Common myeloid progenitor, CD34-positive (primary cell): ENCODE data around the gene GGT6.
A peak's percentile ranks its signal among the peaks of the same experiment; 100 is the strongest.

Source experiments
- CTCF ChIA-PET: fragments of 350-600 bp; sonication (Branson Sonifier 250); formaldehyde crosslinking; loops from one replicate; lab custom pipeline; 2021; ENCODE audit warnings: antibody characterized with exemption; lab: Charles Lee
- POLR2A ChIA-PET: fragments of 350-600 bp; sonication (Branson Sonifier 250); formaldehyde crosslinking; loops from one replicate; lab custom pipeline; 2021; ENCODE audit warnings: antibody characterized with exemption; lab: Charles Lee
- DNase-seq, 3 donors: peaks; one replicate each; pipeline versions ENCODE4 v3.0.0 to v3.0.0-alpha.2; 2013
- H3K27ac ChIP-seq, 2 experiments: 1 replicate in 1 of 2; 2 replicates in 1 of 2; pipeline ENCODE4 v1.7.0; 2013; ENCODE audit warnings: inconsistent platforms in 2 of 2, low read length in 2 of 2, mild to moderate bottlenecking in 2 of 2, low read depth in 1 of 2, moderate library complexity in 1 of 2; ENCODE audit not compliant: severe bottlenecking in 2 of 2, insufficient read depth in 1 of 2, poor library complexity in 1 of 2
- H3K27me3 ChIP-seq, 5 experiments: replicated peaks in 2 of 5; 1 replicate in 3 of 5; 2 replicates in 2 of 5; pipeline versions ENCODE4 v1.6.1 to v1.7.0; 2013; ENCODE audit warnings: low read length in 4 of 5, mild to moderate bottlenecking in 2 of 5, moderate library complexity in 2 of 5, inconsistent platforms in 1 of 5; ENCODE audit not compliant: insufficient read depth in 5 of 5, control insufficient read depth in 4 of 5
- H3K36me3 ChIP-seq, 4 experiments: 1 replicate in 2 of 4; 2 replicates in 2 of 4; pipeline versions ENCODE4 v1.6.1 to v1.7.0; 2013; ENCODE audit warnings: low read length in 3 of 4, control low read depth in 1 of 4, mild to moderate bottlenecking in 1 of 4; ENCODE audit not compliant: control insufficient read depth in 4 of 4, insufficient read depth in 4 of 4
- H3K4me1 ChIP-seq, 4 experiments: 1 replicate in 3 of 4; 2 replicates in 1 of 4; pipeline versions ENCODE4 v1.6.1 to v1.7.1; 2013; ENCODE audit warnings: low read length in 3 of 4, mild to moderate bottlenecking in 3 of 4, control low read depth in 1 of 4, inconsistent platforms in 1 of 4, moderate library complexity in 1 of 4; ENCODE audit not compliant: control insufficient read depth in 4 of 4, insufficient read depth in 4 of 4; ENCODE audit errors: control extremely low read depth in 1 of 4
- H3K4me3 ChIP-seq, 7 experiments: 1 replicate in 4 of 7; 2 replicates in 3 of 7; pipeline versions ENCODE4 v1.5.1 to v1.7.0; 2013; ENCODE audit warnings: mild to moderate bottlenecking in 7 of 7, low read length in 6 of 7, moderate library complexity in 6 of 7, inconsistent platforms in 2 of 7, low read depth in 2 of 7, control low read depth in 1 of 7; ENCODE audit not compliant: insufficient read depth in 4 of 7, control insufficient read depth in 1 of 7; ENCODE audit errors: extremely low read depth in 1 of 7
- H3K9me3 ChIP-seq, 5 experiments: 1 replicate in 4 of 5; 2 replicates in 1 of 5; pipeline versions ENCODE4 v1.6.1 to v1.7.1; 2013; ENCODE audit warnings: low read length in 4 of 5, mild to moderate bottlenecking in 2 of 5, inconsistent platforms in 1 of 5, low read depth in 1 of 5, moderate library complexity in 1 of 5; ENCODE audit not compliant: control insufficient read depth in 4 of 5, insufficient read depth in 2 of 5; ENCODE audit errors: control extremely low read depth in 1 of 5
- WGBS: methylation state at CpG from one replicate; pipeline ENCODE4 v1.1.5; 2013; ENCODE audit not compliant: insufficient coverage; 5-methylcytosine and 5-hydroxymethylcytosine counted together

Gene GGT6

GRCh38 chr17:4537451-4538235 is 22.7 kb downstream of the GGT6 start:
- Histone ChIP-seq H3K27me3 (no peaks in the 10 kb centered on the region), H3K9me3 (no peaks in the 10 kb centered on the region), H3K4me1 (peaks cover 0 to 68% (median 32%) of the 10 kb centered on the region in 4 experiments), H3K4me3 (no peak overlapping the region), H3K27ac (no peak overlapping the region), H3K36me3 (peaks cover 11 to 90% (median 46%) of the 10 kb centered on the region in 4 experiments)
- no peak for DNase-seq
- WGBS, result 80% methylated on average over 16 of the region's 19 CpGs
- ChIA-PET CTCF (interaction anchor here (0.6 to 3.5 kb wide), 15 partner anchors 8 to 322 kb away, joined by 3 to 18 read pairs (median 3); partner anchors contain the start of gene SPNS3), POLR2A (interaction anchor here (1.1 kb wide), 1 partner anchor 37 kb away, joined by 4 read pairs; no protein-coding TSS in a partner anchor)

GRCh38 chr17:4536742-4537411 is 23.5 kb downstream of the GGT6 start:
- H3K4me1 ChIP-seq, result peaks cover 0 to 75% (median 34%) of the 10 kb centered on the region in 4 experiments
- no peaks in the 10 kb centered on the region for H3K27me3 ChIP-seq
- ChIA-PET CTCF (interaction anchor here (0.8 to 3.5 kb wide), 9 partner anchors 7 to 116 kb away, joined by 3 to 18 read pairs (median 6); no protein-coding TSS in a partner anchor), POLR2A (interaction anchor here (0.6 kb wide), 1 partner anchor 37 kb away, joined by 3 read pairs; no protein-coding TSS in a partner anchor)
- DNase-seq, result no peak
- H3K36me3 ChIP-seq, result peaks cover 11 to 90% (median 44%) of the 10 kb centered on the region in 4 experiments
- no peak overlapping the region for H3K27ac ChIP-seq
- 76% methylated on average over 4 of the region's 18 CpGs for WGBS
- no peaks in the 10 kb centered on the region for H3K9me3 ChIP-seq
- no peak overlapping the region for H3K4me3 ChIP-seq

- WGBS, result 70% methylated on average over 14 of the region's 19 CpGs
- POLR2A ChIA-PET, result interaction anchor here (0.5 to 0.6 kb wide), 2 partner anchors 36 to 511 kb away, joined by 3 read pairs; no protein-coding TSS in a partner anchor
- CTCF ChIA-PET, result interaction anchor here (0.8 to 3.5 kb wide), 6 partner anchors 8 to 40 kb away, joined by 3 to 18 read pairs (median 4); no protein-coding TSS in a partner anchor
- peak in 2 of 3 donors; percentile 28 to 42 for DNase-seq
- Histone ChIP-seq H3K27me3 (no peaks in the 10 kb centered on the region), H3K27ac (no peak overlapping the region), H3K36me3 (peaks cover 11 to 89% (median 41%) of the 10 kb centered on the region in 4 experiments), H3K4me1 (peaks cover 0 to 77% (median 36%) of the 10 kb centered on the region in 4 experiments), H3K4me3 (no peak overlapping the region), H3K9me3 (no peaks in the 10 kb centered on the region)
Observed at GRCh38 chr17:4536259-4536741, 24.1 kb downstream of the GGT6 start.

- H3K9me3 ChIP-seq, result no peaks in the 10 kb centered on the region
- no peak overlapping the region for H3K4me3 ChIP-seq
- H3K4me1 ChIP-seq, result peaks cover 0 to 77% (median 37%) of the 10 kb centered on the region in 4 experiments
- no peak overlapping the region for H3K27ac ChIP-seq
- peaks cover 11 to 89% (median 43%) of the 10 kb centered on the region in 4 experiments for H3K36me3 ChIP-seq
- no peaks in the 10 kb centered on the region for H3K27me3 ChIP-seq
- ChIA-PET POLR2A (interaction anchor here (0.5 kb wide), 1 partner anchor 512 kb away, joined by 3 read pairs; no protein-coding TSS in a partner anchor), CTCF (interaction anchor here (0.8 to 3.5 kb wide), 4 partner anchors 8 to 27 kb away, joined by 3 to 18 read pairs (median 6); no protein-coding TSS in a partner anchor)
- WGBS, result 95% methylated on average over 15 of the region's 19 CpGs
- DNase-seq, result no peak
Observed at GRCh38 chr17:4535667-4536258, 24.6 kb downstream of the GGT6 start.

- Histone ChIP-seq H3K4me1 (peaks cover 0 to 73% (median 36%) of the 10 kb centered on the region in 4 experiments), H3K27me3 (no peaks in the 10 kb centered on the region), H3K9me3 (no peaks in the 10 kb centered on the region), H3K4me3 (no peak overlapping the region), H3K27ac (no peak overlapping the region), H3K36me3 (peaks cover 10 to 89% (median 46%) of the 10 kb centered on the region in 4 experiments)
- ChIA-PET CTCF (interaction anchor here (0.8 to 1.5 kb wide), 2 partner anchors 8 to 26 kb away, joined by 3 to 5 read pairs; no protein-coding TSS in a partner anchor), POLR2A (no interaction called here)
- DNase-seq, result no peak
- WGBS, result 95% methylated on average over 19 of the region's 27 CpGs
Observed at GRCh38 chr17:4534928-4535666, 25.3 kb downstream of the GGT6 start.

- Histone ChIP-seq H3K27me3 (no peaks in the 10 kb centered on the region), H3K4me1 (peaks cover 0 to 72% (median 36%) of the 10 kb centered on the region in 4 experiments), H3K4me3 (no peak overlapping the region), H3K27ac (no peak overlapping the region), H3K9me3 (no peaks in the 10 kb centered on the region), H3K36me3 (peaks cover 8 to 89% (median 48%) of the 10 kb centered on the region in 4 experiments)
- POLR2A ChIA-PET, result no interaction called here
- DNase-seq, result no peak
- 87% methylated on average over 12 of the region's 17 CpGs for WGBS
- CTCF ChIA-PET, result interaction anchor here (0.8 to 1.5 kb wide), 2 partner anchors 9 to 26 kb away, joined by 3 to 5 read pairs; no protein-coding TSS in a partner anchor
Observed at GRCh38 chr17:4534515-4534914, 25.9 kb downstream of the GGT6 start.
